IPS-18a (cell line): ENCODE measurements around the gene RNF130.
"Not testable (repeated sequence)": the region's sequence is repeated elsewhere in the genome, so short reads cannot be mapped to it uniquely, and the experiment has no call there.

Experiments
- H3K27ac ChIP-seq: one replicate; pipeline ENCODE4 v1.5.1; 2013; ENCODE audit warnings: low read length
- H3K27me3 ChIP-seq: one replicate; pipeline ENCODE4 v1.6.1; 2013; ENCODE audit warnings: mild to moderate bottlenecking, low read length; ENCODE audit not compliant: control insufficient read depth, insufficient read depth
- H3K36me3 ChIP-seq: one replicate; pipeline ENCODE4 v1.6.1; 2013; ENCODE audit warnings: low read depth, low read length; ENCODE audit not compliant: control insufficient read depth
- H3K4me1 ChIP-seq: one replicate; pipeline ENCODE4 v1.6.1; 2013; ENCODE audit warnings: low read depth, low read length; ENCODE audit not compliant: control insufficient read depth
- H3K4me3 ChIP-seq: one replicate; pipeline ENCODE4 v1.5.1; 2013; ENCODE audit warnings: low read length
- H3K9ac ChIP-seq: one replicate; pipeline ENCODE4 v1.6.1; 2013; ENCODE audit warnings: mild to moderate bottlenecking, low read length, moderate library complexity
- H3K9me3 ChIP-seq: one replicate; pipeline ENCODE4 v1.6.1; 2013; ENCODE audit warnings: low read depth, low read length; ENCODE audit not compliant: control insufficient read depth

RNF130 gene

DNA sequence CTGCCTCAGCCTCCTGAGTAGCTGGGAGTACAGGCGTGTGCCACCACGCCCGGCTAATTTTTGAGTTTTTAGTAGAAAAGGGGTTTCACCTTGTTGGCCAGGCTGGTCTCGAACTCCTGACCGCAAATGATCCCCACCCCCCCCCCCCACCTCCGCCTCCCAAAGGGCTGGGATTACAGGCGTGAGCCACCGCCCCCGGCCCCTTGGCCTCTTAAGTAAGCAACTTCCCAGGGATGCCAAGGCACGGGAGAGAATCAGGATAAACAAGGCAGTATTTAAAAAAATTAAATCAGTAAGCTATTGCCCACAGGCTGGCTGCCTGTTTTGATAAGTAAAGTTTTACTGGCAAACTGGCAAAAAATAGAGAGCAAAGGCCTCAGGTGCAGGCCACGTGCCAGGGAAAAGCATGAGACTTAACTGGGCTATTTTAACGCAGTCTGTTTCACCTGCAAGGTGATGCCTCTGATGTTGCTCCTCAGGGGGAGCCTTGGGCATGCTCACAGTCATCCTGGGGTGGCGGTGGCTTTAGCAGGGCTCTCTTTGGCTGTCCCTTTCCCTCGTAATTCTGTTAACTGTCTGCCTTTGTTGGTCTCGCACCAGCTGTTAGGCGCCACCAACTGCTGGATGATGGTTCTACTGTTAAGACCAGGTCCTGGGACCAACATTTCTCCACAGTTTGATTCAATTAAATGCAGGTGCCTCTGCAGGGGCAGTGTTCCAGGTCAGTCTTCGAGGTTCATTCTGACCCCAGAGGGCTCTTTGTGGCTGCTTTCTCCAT lies 19.4 kb upstream of the RNF130 start:
- Histone ChIP-seq H3K36me3 (no peaks in the 10 kb centered on the region), H3K4me3 (no peak overlapping the region)

DNA sequence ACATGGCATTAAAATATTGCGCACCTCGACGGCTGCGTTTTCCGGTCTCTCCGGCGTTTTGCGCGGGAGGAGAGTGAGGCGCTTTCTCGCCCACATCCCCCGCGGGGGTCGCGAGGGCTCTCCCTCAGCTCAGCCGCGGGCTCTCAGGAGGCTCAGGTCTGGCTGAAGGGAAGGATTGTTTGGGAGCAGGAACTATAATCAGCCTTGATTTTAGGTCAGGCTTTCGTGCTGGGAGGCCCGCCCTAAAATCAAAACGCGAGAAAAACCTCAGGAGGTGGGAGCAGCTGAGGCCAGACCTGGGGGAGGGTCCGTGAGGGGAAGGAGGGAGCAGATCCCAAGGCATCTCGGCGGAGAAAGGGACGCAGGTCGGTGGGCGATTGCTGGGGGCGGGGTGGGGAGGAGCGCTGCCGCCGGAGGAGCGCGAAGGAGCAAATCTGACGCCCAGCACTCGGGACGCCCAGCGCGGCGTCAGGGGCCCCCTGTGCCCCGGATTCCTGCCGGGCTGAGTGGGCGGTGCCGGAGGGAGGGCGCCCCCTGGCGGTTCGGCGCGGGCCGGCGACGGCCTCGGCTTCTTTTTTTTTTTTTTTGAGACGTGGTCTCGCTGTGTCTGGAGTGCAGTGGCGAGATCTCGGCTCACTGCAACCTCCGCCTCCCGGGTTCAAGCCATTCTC lies 18.7 kb upstream of the RNF130 start:
- Histone ChIP-seq H3K4me3 (peak overlapping the region; percentile 67), H3K9ac (peak overlapping the region; percentile 77), H3K4me1 (peaks cover 28% of the 10 kb centered on the region), H3K27me3 (no peaks in the 10 kb centered on the region), H3K27ac (peak overlapping the region; percentile 88), H3K36me3 (no peaks in the 10 kb centered on the region), H3K9me3 (no peaks in the 10 kb centered on the region)

More for the DNA sequence above, 19.4 kb upstream of the RNF130 start:
- H3K9ac ChIP-seq: no peak overlapping the region
- peaks cover 20% of the 10 kb centered on the region for H3K4me1 ChIP-seq
- no peaks in the 10 kb centered on the region for H3K9me3 ChIP-seq
- no peaks in the 10 kb centered on the region for H3K27me3 ChIP-seq
- no peak overlapping the region for H3K27ac ChIP-seq

DNA sequence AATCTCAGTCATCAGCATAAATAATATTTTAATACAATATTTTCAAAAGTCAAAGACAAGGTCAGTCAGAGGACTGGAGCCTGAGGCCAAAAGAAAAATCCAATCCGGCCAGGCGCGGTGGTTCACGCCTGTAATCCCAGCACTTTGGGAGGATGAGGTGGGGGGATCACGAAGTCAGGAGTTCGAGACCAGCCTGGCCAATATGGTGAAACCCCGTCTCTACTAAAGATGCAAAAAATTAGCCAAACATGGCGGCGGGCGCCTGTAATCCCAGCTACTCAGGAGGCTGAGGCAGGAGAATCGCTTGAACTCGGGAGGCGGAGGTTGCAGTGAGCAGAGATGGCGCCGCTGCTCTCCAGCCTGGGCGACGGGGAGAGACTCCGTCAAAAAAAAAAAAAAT lies 18.1 kb upstream of the RNF130 start:
- H3K27ac ChIP-seq, H3K27me3 ChIP-seq, H3K9me3 ChIP-seq, H3K36me3 ChIP-seq: not testable (repeated sequence)
- peak overlapping the region; percentile 77 for H3K9ac ChIP-seq
- peaks cover 30% of the 10 kb centered on the region for H3K4me1 ChIP-seq
- H3K4me3 ChIP-seq: peak overlapping the region; percentile 67

DNA sequence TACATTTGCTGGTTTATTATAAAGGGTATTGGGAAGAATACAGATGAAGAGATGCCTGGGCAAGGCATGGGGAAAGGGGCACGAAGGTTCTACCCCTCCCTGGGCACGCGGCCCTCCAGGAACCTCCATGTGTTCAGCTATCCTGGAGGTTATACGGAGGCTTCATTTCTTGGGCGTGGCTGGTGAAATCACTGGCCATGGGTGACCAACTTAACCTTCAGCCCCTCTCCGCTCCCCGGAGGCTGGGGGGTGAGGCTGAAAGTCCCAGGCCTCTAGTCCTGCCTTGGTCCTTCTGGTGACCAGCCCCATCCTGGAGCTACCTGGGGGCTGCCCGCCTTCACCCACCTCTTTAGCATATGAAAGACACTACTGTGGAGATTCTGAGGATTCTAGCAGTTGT lies 17.0 kb upstream of the RNF130 start:
- Histone ChIP-seq H3K27me3 (no peaks in the 10 kb centered on the region), H3K9ac (no peak overlapping the region), H3K4me1 (peaks cover 40% of the 10 kb centered on the region), H3K36me3 (no peaks in the 10 kb centered on the region), H3K27ac (no peak overlapping the region), H3K9me3 (no peaks in the 10 kb centered on the region), H3K4me3 (no peak overlapping the region)

DNA sequence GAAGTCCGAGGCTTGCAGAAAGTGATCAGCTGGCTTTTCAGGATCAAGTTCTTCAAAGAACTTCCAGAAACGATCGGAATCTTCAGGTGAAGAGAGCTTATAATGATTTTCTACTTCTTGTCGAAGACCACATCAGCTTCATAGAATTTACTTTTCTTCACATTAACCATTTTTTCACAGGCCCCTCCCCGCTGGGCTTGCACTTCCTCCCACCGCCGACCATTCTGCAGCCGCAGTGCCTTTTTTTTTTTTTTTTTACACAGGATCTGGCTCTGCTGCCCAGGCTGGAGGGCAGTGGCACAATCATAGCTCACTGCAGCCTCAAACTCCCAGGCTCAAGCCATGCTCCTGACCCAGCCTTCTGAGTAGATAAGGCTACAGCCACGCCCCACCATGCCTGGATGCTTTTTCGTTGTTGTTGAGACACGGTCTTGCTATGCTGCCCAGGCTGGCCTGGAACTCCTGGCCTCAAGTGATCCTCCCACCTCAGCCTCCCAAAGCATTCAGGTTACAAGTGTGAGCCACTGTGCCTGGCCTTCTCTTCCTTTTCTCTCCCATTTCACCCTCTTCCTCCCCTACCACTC lies 15.3 kb upstream of the RNF130 start:
- Histone ChIP-seq H3K4me1 (peaks cover 55% of the 10 kb centered on the region), H3K9me3 (no peaks in the 10 kb centered on the region), H3K36me3 (no peaks in the 10 kb centered on the region), H3K9ac (no peak overlapping the region), H3K4me3 (no peak overlapping the region), H3K27me3 (no peaks in the 10 kb centered on the region), H3K27ac (no peak overlapping the region)

DNA sequence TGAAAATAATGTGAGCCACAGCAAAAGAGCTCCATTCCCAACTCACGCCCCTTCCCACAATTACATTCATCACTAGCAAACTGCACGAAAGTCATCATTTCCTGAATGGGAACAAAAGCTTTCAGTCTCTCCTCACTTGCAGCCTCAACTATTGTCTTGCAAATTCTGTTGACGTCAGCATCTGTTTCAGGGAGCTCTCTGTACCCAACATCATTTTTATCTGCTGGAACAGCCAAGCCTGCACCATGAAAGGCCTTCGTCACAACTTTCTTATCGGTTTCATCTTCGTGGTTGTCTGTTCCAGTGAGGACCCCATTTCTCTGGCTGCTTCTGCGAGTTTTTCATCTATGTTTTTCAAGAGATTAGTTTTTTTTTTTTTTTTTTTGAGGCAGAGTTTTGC lies 14.3 kb upstream of the RNF130 start:
- Histone ChIP-seq H3K9me3 (no peaks in the 10 kb centered on the region), H3K4me1 (peaks cover 49% of the 10 kb centered on the region), H3K27ac (peak overlapping the region; percentile 64), H3K27me3 (no peaks in the 10 kb centered on the region), H3K9ac (peak overlapping the region; percentile 18), H3K36me3 (no peaks in the 10 kb centered on the region), H3K4me3 (peak overlapping the region; percentile 35)

DNA sequence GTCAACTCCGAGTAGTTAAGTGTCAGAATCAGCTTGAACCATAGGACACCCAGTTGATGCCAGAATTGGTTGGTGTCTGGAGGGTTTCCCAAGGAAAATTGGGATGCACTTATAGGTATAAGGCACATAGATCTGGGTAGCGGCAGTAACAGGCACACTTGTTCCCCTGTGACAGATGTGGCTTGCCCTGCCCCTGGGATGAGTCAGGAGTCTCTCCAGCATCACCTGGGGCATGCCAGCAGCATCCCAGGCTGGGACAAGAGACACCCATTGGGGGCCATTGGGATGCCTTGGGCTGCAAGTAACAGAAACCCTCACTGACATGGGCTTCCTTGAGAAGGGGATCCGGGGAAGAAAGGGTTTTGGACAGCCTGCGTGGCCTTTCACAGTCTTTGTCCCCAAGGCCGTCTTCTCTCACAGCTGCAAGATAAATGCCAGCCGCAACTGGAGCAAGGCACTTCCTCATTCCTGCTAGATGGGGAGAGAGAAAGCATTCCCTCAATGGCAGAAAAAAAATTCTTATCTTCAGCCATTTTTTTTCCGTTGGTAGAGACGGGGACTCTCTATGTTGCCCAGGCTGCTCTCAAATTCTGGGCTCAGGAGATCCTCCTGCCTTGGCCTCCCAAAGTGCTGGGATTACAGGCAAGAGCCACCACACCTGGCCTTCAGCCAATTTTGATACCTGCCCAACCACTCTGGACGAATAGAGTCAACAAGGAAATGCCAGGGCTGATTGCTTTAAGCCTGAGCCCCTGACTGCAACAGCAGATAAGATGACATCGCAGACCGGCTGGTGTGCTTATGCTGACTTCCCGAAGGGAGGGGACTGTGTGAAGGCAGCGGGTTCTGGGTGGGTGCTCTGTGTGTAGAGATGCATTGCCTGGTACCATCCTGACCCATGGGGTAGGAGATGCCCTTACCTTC lies 13.3 kb upstream of the RNF130 start:
- H3K4me1 ChIP-seq: peaks cover 46% of the 10 kb centered on the region
- no peaks in the 10 kb centered on the region for H3K27me3 ChIP-seq
- H3K36me3 ChIP-seq: no peaks in the 10 kb centered on the region
- peak overlapping the region; percentile 35 for H3K27ac ChIP-seq
- peak overlapping the region; percentile 16 for H3K9ac ChIP-seq
- no peaks in the 10 kb centered on the region for H3K9me3 ChIP-seq
- no peak overlapping the region for H3K4me3 ChIP-seq

DNA sequence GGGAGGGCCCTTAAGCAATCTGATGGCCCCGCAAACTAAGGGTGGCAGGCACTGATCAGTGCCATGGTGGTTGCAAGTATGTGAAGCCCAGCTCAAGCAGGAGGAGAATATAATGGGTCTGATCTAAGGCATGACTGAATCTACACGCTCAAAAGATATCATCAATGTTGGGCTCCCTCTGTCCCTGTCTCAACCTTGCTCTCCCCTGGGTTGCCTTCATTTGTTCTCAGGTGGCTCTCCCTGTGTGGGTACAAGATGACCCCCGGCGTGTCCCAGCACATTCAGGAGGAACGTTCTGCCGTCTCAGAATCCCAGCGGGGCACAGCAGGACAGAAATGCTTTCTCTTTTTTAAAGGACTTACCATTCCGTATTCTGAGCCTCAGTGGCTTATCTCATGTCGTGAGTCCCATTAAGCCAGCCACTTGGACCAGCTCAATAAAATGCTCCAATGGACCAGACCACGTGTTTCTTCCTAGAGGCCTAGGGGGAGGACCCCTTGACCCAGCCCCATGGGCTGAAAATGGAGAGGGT lies 12.0 kb upstream of the RNF130 start:
- peak overlapping the region; percentile 11 for H3K4me3 ChIP-seq
- no peaks in the 10 kb centered on the region for H3K27me3 ChIP-seq
- H3K4me1 ChIP-seq: peaks cover 46% of the 10 kb centered on the region
- no peaks in the 10 kb centered on the region for H3K36me3 ChIP-seq
- peak overlapping the region; percentile 72 for H3K9ac ChIP-seq
- H3K27ac ChIP-seq: peak overlapping the region; percentile 98
- H3K9me3 ChIP-seq: no peaks in the 10 kb centered on the region

DNA sequence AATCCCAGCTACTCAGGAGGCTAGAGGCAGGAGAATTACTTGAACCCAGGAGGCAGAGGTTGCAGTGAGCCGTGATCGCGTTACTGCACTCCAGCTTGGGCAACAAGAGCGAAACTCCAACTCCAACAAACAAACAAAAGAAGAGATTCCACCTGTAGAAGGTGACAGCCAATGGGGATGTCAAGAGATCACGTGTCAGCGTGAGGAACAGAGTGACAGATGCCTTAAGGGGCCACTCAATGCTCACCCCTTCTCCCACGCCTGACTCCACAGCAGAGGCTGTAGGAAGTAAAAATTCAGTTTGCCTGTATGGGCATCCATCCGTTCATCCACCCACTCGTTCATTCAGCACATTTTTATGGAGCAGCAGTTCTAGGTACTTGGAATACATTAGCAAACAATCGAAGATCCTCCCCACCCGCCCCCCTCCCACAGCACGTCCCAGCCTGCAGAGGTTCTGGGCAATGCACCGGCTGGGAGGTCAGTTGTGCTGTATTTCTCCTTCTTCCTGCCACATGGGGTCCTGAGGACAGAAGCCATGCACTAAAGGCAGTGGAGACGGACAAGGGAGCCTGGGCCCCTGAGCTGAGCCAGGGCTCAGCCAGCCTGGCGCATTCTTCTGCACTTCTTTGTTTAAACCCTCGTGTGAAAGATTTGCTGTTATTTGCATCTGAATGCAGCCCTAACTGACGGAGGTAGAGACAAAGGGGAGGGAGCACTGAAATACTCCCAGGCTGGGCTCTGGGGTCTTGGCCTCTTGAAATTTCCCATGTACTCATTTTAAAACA lies 11.3 kb upstream of the RNF130 start:
- Histone ChIP-seq H3K4me3 (peak overlapping the region; percentile 29), H3K9ac (peak overlapping the region; percentile 72), H3K27ac (peak overlapping the region; percentile 98), H3K4me1 (peaks cover 40% of the 10 kb centered on the region), H3K27me3 (no peaks in the 10 kb centered on the region), H3K9me3 (no peaks in the 10 kb centered on the region), H3K36me3 (no peaks in the 10 kb centered on the region)

DNA sequence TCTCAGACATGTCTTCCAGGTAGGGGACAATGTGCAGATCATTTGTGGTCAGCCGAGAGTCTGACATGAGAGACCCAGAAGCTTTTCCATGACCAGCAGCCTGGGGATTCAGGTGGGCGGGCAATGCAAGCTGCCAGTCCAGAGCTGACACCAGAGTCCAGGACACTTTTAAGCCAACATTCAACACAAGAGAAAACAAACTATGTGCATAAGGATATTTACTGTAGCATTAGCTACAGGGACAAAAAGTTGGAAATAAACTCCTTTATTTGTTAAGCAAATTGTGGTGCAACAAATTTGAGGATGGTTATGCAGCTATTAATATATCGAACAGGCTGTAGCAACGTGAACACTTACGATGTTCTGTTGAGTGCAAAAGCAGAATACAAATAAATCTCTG lies 9.9 kb upstream of the RNF130 start:
- H3K27ac ChIP-seq: no peak overlapping the region
- H3K9ac ChIP-seq: no peak overlapping the region
- H3K4me3 ChIP-seq: no peak overlapping the region
- no peaks in the 10 kb centered on the region for H3K36me3 ChIP-seq
- H3K4me1 ChIP-seq: peaks cover 38% of the 10 kb centered on the region
- H3K27me3 ChIP-seq: no peaks in the 10 kb centered on the region
- no peaks in the 10 kb centered on the region for H3K9me3 ChIP-seq
